ENCODE measurements around the gene TBC1D4.

DNA sequence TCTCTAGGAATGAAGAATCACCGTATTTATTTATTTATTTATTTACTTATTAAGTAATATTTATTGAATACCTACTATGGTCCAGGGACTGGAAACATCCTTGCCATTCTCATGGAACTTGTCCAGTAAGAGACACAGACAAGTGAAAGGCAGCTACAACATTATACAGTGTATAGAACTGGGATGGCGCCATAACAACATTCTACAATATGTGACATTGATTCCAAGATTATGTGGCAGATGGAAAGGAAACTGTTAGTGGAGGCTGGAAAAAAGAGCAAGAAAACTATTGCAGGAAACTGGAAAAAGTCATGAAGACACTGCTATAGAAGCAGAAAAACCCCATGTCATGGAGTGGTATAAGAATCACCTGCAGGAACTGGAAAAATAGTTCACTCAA, 9.4 kb upstream of the TBC1D4 start:
- TF ChIP-seq CTCF (IDR thresholded peaks at IDR 0.05; ENCODE audit: insufficient read depth, low read depth, low read length) (no peak), EZH2 (IDR thresholded peaks at IDR 0.05; ENCODE audit: insufficient read depth, low read length) (no peak)

All from astrocyte (in vitro differentiated cells and primary cell).